ENCODE results near the gene ELOA.

Gene ELOA

DNA sequence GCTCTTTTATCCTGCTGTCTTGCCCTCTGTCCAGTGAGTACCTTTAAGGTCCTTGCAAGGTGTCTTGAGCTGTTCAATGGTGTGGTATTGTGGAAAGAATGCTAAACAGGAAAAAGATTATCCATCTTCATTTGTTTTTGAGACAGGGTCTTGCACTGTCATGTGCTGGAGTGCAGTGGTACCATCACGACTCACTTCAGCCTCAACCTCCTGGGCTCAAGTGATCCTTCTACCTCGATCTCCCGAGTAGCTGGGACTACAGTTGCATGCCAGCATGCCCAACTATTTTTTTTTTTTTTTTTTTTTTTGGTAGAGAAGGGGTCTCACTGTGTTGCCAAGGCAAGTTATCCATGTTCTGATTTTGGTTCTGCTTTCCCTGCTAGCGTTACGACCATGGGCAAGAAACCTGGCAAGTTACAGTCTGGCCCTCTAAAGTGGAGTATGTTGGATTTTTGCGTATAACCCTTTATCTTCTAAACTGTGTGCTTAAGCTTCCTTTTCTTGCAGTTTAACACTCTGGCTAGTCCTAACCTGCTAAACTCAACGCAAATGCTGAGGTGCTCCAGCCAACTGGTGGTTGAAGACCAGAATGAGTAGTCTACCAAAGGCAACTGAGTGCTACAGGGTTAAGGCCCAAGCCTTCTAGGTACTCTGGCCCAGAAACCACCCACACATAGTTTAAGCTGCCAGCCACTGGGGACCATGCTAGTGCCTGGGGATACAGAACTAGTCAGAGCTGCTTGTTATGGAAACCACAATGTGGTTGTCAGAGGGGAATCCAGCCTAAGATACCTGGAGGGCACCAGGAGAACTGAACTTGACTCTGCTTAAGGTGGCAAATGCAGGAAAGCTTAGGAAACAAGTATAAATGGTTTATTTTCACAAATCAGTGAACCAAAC lies 43.7 kb upstream of the ELOA start:
- no peak overlapping the region for H3K27ac ChIP-seq (ENCODE audit: low read depth, low read length)
- H4K20me1 ChIP-seq (ENCODE audit: low read depth, low read length) = peaks cover 37% of the 10 kb centered on the region
- H3K4me2 ChIP-seq (ENCODE audit: low read depth, low read length, poor library complexity, severe bottlenecking) = no peak overlapping the region
- H3K36me3 ChIP-seq (ENCODE audit: low read length) = peaks cover 57% of the 10 kb centered on the region
- no peak overlapping the region for H3K4me3 ChIP-seq (ENCODE audit: insufficient read depth, low read length, poor library complexity, severe bottlenecking)
- H3F3A ChIP-seq (ENCODE audit: insufficient read depth) = peaks cover 52% of the 10 kb centered on the region
- H3K27me3 ChIP-seq (ENCODE audit: low read length) = no peaks in the 10 kb centered on the region
- H2AFZ ChIP-seq (ENCODE audit: low read depth, low read length, severe bottlenecking) = no peak overlapping the region
- TF ChIP-seq EZH2phosphoT487 (conservative IDR thresholded peaks at IDR 0.05; ENCODE audit: low read length) (no peak), CTCF (IDR thresholded peaks at IDR 0.05; ENCODE audit: insufficient read depth, low read length, poor library complexity, severe bottlenecking) (no peak)
- no peaks in the 10 kb centered on the region for H3K9me3 ChIP-seq (ENCODE audit: insufficient read depth, low read length)
- no peak overlapping the region for H3K9ac ChIP-seq (ENCODE audit: low read length)
- H3K79me2 ChIP-seq (ENCODE audit: insufficient read depth, low read length) = peaks cover 69% of the 10 kb centered on the region
- no peaks in the 10 kb centered on the region for H3K9me2 ChIP-seq (replicated peaks; ENCODE audit: insufficient read depth, low read length)

- H4K20me1 ChIP-seq (ENCODE audit: low read depth, low read length) = peaks cover 29% of the 10 kb centered on the region
- H3K36me3 ChIP-seq (ENCODE audit: low read length) = peaks cover 41% of the 10 kb centered on the region
Observed at GRCh38 chr1:23701310-23701709, 42.0 kb upstream of the ELOA start.

GRCh38 chr1:23701996-23702395 lies 41.3 kb upstream of the ELOA start:
- Histone ChIP-seq H3K27ac (ENCODE audit: low read depth, low read length) (no peak overlapping the region), H3K79me2 (ENCODE audit: insufficient read depth, low read length) (peaks cover 44% of the 10 kb centered on the region), H3K9ac (ENCODE audit: low read length) (no peak overlapping the region), H3K9me3 (ENCODE audit: insufficient read depth, low read length) (no peaks in the 10 kb centered on the region), H3F3A (ENCODE audit: insufficient read depth) (peaks cover 40% of the 10 kb centered on the region), H4K20me1 (ENCODE audit: low read depth, low read length) (peaks cover 26% of the 10 kb centered on the region), H3K4me3 (ENCODE audit: insufficient read depth, low read length, poor library complexity, severe bottlenecking) (no peak overlapping the region), H3K36me3 (ENCODE audit: low read length) (peaks cover 36% of the 10 kb centered on the region), H3K27me3 (ENCODE audit: low read length) (no peaks in the 10 kb centered on the region), H3K9me2 (replicated peaks; ENCODE audit: insufficient read depth, low read length) (no peaks in the 10 kb centered on the region), H2AFZ (ENCODE audit: low read depth, low read length, severe bottlenecking) (no peak overlapping the region), H3K4me2 (ENCODE audit: low read depth, low read length, poor library complexity, severe bottlenecking) (no peak overlapping the region)
- TF ChIP-seq CTCF (IDR thresholded peaks at IDR 0.05; ENCODE audit: insufficient read depth, low read length, poor library complexity, severe bottlenecking) (no peak), EZH2phosphoT487 (conservative IDR thresholded peaks at IDR 0.05; ENCODE audit: low read length) (no peak)

More at GRCh38 chr1:23701310-23701709, 42.0 kb upstream of the ELOA start:
- Histone ChIP-seq H2AFZ (ENCODE audit: low read depth, low read length, severe bottlenecking) (no peak overlapping the region), H3K4me2 (ENCODE audit: low read depth, low read length, poor library complexity, severe bottlenecking) (no peak overlapping the region), H3F3A (ENCODE audit: insufficient read depth) (peaks cover 45% of the 10 kb centered on the region), H3K9me3 (ENCODE audit: insufficient read depth, low read length) (no peaks in the 10 kb centered on the region), H3K27me3 (ENCODE audit: low read length) (no peaks in the 10 kb centered on the region), H3K79me2 (ENCODE audit: insufficient read depth, low read length) (peaks cover 51% of the 10 kb centered on the region), H3K9ac (ENCODE audit: low read length) (no peak overlapping the region), H3K9me2 (replicated peaks; ENCODE audit: insufficient read depth, low read length) (no peaks in the 10 kb centered on the region), H3K4me3 (ENCODE audit: insufficient read depth, low read length, poor library complexity, severe bottlenecking) (no peak overlapping the region), H3K27ac (ENCODE audit: low read depth, low read length) (no peak overlapping the region)
- TF ChIP-seq CTCF (IDR thresholded peaks at IDR 0.05; ENCODE audit: insufficient read depth, low read length, poor library complexity, severe bottlenecking) = no peak
- no peak for TF ChIP-seq EZH2phosphoT487 (conservative IDR thresholded peaks at IDR 0.05; ENCODE audit: low read length)
